Aorta (tissue), 5 donors: Measurements from ENCODE around the gene NADK2. TPM values are rescaled to one million over a fixed set of nuclear protein-coding genes. Genes with fewer than 3 reads are reported as not detected.

Source experiments
- ATAC-seq: fragments of 200-7000 bp; cut with Tn5 transposase; one replicate; pipeline ENCODE4 v1.9.1; 2022; ENCODE audit warnings: moderate library complexity; ENCODE audit not compliant: low FRiP score
- DNase-seq, 2 donors: peaks; one replicate each; pipeline ENCODE4 v3.0.0-alpha.2; 2020
- H3K27ac ChIP-seq, 2 donors: one replicate each; pipeline ENCODE4 v1.5.1; 2013; ENCODE audit warnings: low read length in 2 of 2, mild to moderate bottlenecking in 2 of 2, moderate library complexity in 2 of 2, control low read depth in 1 of 2, inconsistent platforms in 1 of 2, low read depth in 1 of 2
- H3K27me3 ChIP-seq, 2 donors: one replicate each; pipeline ENCODE4 v1.6.1; 2013; ENCODE audit warnings: control low read depth in 1 of 2, low read length in 1 of 2, mild to moderate bottlenecking in 1 of 2, moderate library complexity in 1 of 2; ENCODE audit not compliant: insufficient read depth in 2 of 2, control insufficient read depth in 1 of 2
- H3K36me3 ChIP-seq, 2 donors: one replicate each; pipeline ENCODE4 v1.6.1; 2013; ENCODE audit warnings: control low read depth in 1 of 2, low read length in 1 of 2, mild to moderate bottlenecking in 1 of 2; ENCODE audit not compliant: insufficient read depth in 2 of 2, control insufficient read depth in 1 of 2
- H3K4me1 ChIP-seq, 2 donors: one replicate each; pipeline ENCODE4 v1.6.1; 2013; ENCODE audit warnings: low read length in 2 of 2, control low read depth in 1 of 2, mild to moderate bottlenecking in 1 of 2, moderate library complexity in 1 of 2; ENCODE audit not compliant: insufficient read depth in 2 of 2, control insufficient read depth in 1 of 2
- H3K4me3 ChIP-seq, 2 donors: one replicate each; pipeline ENCODE4 v1.5.1; 2013; ENCODE audit warnings: low read length in 2 of 2, control low read depth in 1 of 2, mild to moderate bottlenecking in 1 of 2
- H3K9me3 ChIP-seq: one replicate; pipeline ENCODE4 v1.6.1; 2013; ENCODE audit warnings: mild to moderate bottlenecking, low read length; ENCODE audit not compliant: control insufficient read depth
- WGBS, 2 donors: extraction: QIAGEN DNeasy Blood & Tissue Kit; methylation state at CpG; one replicate each; pipeline ENCODE4 v1.1.7; 2013; 5-methylcytosine and 5-hydroxymethylcytosine counted together
- intact Hi-C, 2 donors: fragments of 100-400 bp; cut with DNase I; formaldehyde crosslinking; loops; one replicate each; pipeline versions ENCODE4 v1.14.2 to v1.15.0; 2022
- polyA plus RNA-seq, 2 donors: library from polyadenylated mRNA; stranded (reverse); fragments of 200-250 nt; gene quantifications; one replicate each; pipeline ENCODE4 v1.2.3, GENCODE V29; 2013
- total RNA-seq, 2 donors: library from RNA; stranded (reverse); fragmentation: NEBNext Ultra II Directional; extraction: Animal tissue kit (Norgen Biotek cat#: 25700); gene quantifications; one replicate each; pipeline ENCODE4 v1.2.1, GENCODE V29; 2021
- donor health status: healthy with polysubstance abuse.
- donor health status: Bipolar disorder and iron deficiency.
- donor health status: DM: no; HTN: no; CAD: no.
- donor health status: DM: no; HTN: no; CAD: no.
- donor health status: DM: yes; HTN: yes; CAD: no.

NADK2 gene
- total and polyA plus RNA-seq, 4 donors = 17.4 to 32.0 (median 25.0) TPM

GRCh38 chr5:36240779-36241630, 720 bp downstream of the NADK2 start:
- Histone ChIP-seq H3K4me1 (peaks cover 2 to 8% of the 10 kb centered on the region in 2 donors), H3K4me3 (peak overlapping the region; percentile 65 to 68), H3K27me3 (no peaks in the 10 kb centered on the region), H3K36me3 (no peaks in the 10 kb centered on the region), H3K9me3 (no peaks in the 10 kb centered on the region), H3K27ac (peak overlapping the region; percentile 18 to 81)
- peak; percentile 73 to 86 for DNase-seq
- intact Hi-C loops = loop anchor here (10.0 kb wide), 2 partner anchors 64 to 454 kb away; partner anchors contain the start of gene RANBP3L (in 1 of the 2)
- peak; percentile 70 for ATAC-seq
- WGBS, 2 donors = 0 to 1% methylated on average over 34 to 61 of the region's 61 CpGs

- H3K4me3 ChIP-seq = peak overlapping the region; percentile 58 to 68
- no peak for DNase-seq
- 4 to 7% methylated on average over 4 of the region's 4 CpGs for WGBS, 2 donors
- H3K4me1 ChIP-seq = peaks cover 2 to 8% of the 10 kb centered on the region in 2 donors
- no peak overlapping the region for H3K27ac ChIP-seq
- H3K36me3 ChIP-seq = no peaks in the 10 kb centered on the region
- H3K27me3 ChIP-seq = no peaks in the 10 kb centered on the region
- intact Hi-C loops = loop anchor here (10.0 kb wide), 2 partner anchors 65 to 455 kb away; partner anchors contain the start of gene RANBP3L (in 1 of the 2)
- ATAC-seq = no peak
- H3K9me3 ChIP-seq = no peaks in the 10 kb centered on the region
Observed at GRCh38 chr5:36239370-36240293, 2.1 kb downstream of the NADK2 start.

GRCh38 chr5:36238502-36239295, 3.0 kb downstream of the NADK2 start:
- Histone ChIP-seq H3K9me3 (no peaks in the 10 kb centered on the region), H3K27me3 (no peaks in the 10 kb centered on the region), H3K27ac (no peak overlapping the region), H3K36me3 (no peaks in the 10 kb centered on the region), H3K4me1 (peaks cover 2 to 8% of the 10 kb centered on the region in 2 donors), H3K4me3 (no peak overlapping the region)
- DNase-seq (no peak), ATAC-seq (no peak)
- WGBS, 2 donors = 32 to 34% methylated on average over 2 of the region's 2 CpGs
- intact Hi-C loops = no loop called here

- Histone ChIP-seq H3K27ac (no peak overlapping the region), H3K9me3 (no peaks in the 10 kb centered on the region), H3K27me3 (no peaks in the 10 kb centered on the region), H3K36me3 (no peaks in the 10 kb centered on the region), H3K4me1 (peaks cover 2 to 8% of the 10 kb centered on the region in 2 donors), H3K4me3 (no peak overlapping the region)
- intact Hi-C loops = no loop called here
- no peak for ATAC-seq
- DNase-seq = no peak
- WGBS, 2 donors = 90 to 93% methylated on average over 2 of the region's 2 CpGs
Observed at GRCh38 chr5:36237751-36238150, 4.0 kb downstream of the NADK2 start.

- Histone ChIP-seq H3K4me3 (no peak overlapping the region), H3K9me3 (no peaks in the 10 kb centered on the region), H3K4me1 (peaks cover 2 to 8% of the 10 kb centered on the region in 2 donors), H3K27me3 (no peaks in the 10 kb centered on the region), H3K27ac (no peak overlapping the region), H3K36me3 (no peaks in the 10 kb centered on the region)
- ATAC-seq (no peak), DNase-seq (no peak)
- intact Hi-C loops = no loop called here
Observed at GRCh38 chr5:36236801-36237200, 4.9 kb downstream of the NADK2 start.

- DNase-seq = no peak
- ATAC-seq = no peak
- 90 to 93% methylated on average over 3 of the region's 3 CpGs for WGBS, 2 donors
- intact Hi-C loops = no loop called here
- no peaks in the 10 kb centered on the region for H3K36me3 ChIP-seq
- H3K4me1 ChIP-seq = peaks cover 0 to under 1% of the 10 kb centered on the region in 2 donors
- no peak overlapping the region for H3K4me3 ChIP-seq
- no peaks in the 10 kb centered on the region for H3K27me3 ChIP-seq
- no peak overlapping the region for H3K27ac ChIP-seq
- no peaks in the 10 kb centered on the region for H3K9me3 ChIP-seq
Observed at GRCh38 chr5:36232533-36232932, 9.2 kb downstream of the NADK2 start.

GRCh38 chr5:36230151-36230790, 11.5 kb downstream of the NADK2 start:
- peaks cover 0 to 3% of the 10 kb centered on the region in 2 donors for H3K36me3 ChIP-seq
- 89 to 97% methylated on average over 1 of the region's 1 CpG for WGBS, 2 donors
- ATAC-seq (no peak), DNase-seq (no peak)
- no peak overlapping the region for H3K4me3 ChIP-seq
- no peak overlapping the region for H3K27ac ChIP-seq
- intact Hi-C loops = no loop called here
- H3K27me3 ChIP-seq = no peaks in the 10 kb centered on the region
- H3K4me1 ChIP-seq = no peaks in the 10 kb centered on the region
- no peaks in the 10 kb centered on the region for H3K9me3 ChIP-seq

GRCh38 chr5:36228505-36228904, 13.2 kb downstream of the NADK2 start:
- H3K27me3 ChIP-seq = no peaks in the 10 kb centered on the region
- intact Hi-C loops = no loop called here
- WGBS, 2 donors = 97 to 98% methylated on average over 7 of the region's 7 CpGs
- ATAC-seq (no peak), DNase-seq (peak in 1 of 2 donors; percentile 53)
- H3K36me3 ChIP-seq = peaks cover 2 to 3% of the 10 kb centered on the region in 2 donors
- no peak overlapping the region for H3K4me3 ChIP-seq
- no peak overlapping the region for H3K27ac ChIP-seq
- no peaks in the 10 kb centered on the region for H3K9me3 ChIP-seq
- H3K4me1 ChIP-seq = no peaks in the 10 kb centered on the region
